GM19099 (cell line): Measurements from ENCODE around the gene NBEAL2.

Experiments
- POLR2A ChIP-seq: IDR thresholded peaks from 3 replicates; pipeline ENCODE4 v1.6.1; 2011; ENCODE audit warnings: low read depth; ENCODE audit not compliant: insufficient read length; ENCODE audit errors: extremely low read depth

Gene NBEAL2

DNA sequence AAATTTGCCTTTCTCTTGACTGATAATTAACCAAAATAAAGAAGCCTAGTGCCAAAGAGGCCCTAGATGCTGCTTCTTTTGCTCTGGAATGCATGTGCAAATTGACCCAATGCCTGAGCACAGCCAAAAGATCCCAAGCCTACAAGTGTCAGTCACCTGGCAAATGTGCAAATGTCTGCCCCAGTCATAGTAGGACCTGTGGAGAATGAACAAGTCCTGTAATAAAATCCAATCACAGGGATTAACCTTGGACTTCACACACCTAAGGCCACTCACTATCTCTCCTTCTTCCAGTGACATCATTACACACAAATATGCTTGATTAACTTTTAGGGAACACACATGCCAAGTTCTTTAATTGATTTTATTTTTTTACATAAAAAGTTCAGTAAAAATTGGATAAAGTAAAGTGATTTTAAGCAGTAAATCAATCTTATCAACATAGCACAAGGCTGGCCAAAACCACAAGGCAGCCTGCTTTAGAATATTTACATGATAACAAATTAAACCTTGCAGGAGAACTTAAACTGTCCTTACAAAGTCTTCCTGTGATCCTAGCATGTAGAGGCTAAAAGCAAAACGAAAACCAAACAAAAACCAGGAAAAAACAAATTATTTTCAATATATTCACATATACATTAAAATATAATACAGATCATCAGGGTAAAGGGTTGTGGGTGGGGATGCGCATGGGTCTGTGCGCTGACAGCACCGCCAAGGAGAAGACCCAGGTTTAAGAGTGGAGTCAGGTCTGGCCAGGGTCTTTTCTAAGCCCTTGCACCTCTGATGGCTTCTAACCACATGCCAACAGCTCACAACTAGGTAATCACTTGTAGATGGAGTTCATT lies 36.8 kb downstream of the NBEAL2 start:
- no peak for TF ChIP-seq POLR2A

DNA sequence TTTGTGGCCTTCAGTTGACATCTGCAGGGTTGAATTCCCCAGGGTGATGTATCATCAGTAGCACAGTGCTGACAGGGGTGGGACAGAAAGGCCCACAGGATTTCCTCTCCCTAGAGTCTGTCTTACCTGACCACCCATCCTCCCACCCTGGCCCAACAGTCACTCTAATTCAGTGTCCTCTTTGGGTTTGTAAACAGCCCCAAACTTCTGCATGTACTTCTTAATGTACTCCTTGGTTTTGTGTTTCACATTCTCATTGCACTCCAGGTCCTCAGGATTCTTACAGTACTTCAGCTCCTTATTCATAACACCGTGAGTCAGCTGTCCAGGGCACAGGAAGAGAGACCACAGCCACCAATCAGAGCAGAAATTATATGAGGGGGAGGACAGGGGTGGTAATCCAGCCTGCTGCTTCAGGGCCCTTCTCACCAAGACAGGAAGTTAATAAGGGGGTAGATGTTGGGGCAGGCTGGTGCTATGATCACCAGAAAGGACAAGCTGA lies 37.5 kb downstream of the NBEAL2 start:
- TF ChIP-seq POLR2A, result no peak

DNA sequence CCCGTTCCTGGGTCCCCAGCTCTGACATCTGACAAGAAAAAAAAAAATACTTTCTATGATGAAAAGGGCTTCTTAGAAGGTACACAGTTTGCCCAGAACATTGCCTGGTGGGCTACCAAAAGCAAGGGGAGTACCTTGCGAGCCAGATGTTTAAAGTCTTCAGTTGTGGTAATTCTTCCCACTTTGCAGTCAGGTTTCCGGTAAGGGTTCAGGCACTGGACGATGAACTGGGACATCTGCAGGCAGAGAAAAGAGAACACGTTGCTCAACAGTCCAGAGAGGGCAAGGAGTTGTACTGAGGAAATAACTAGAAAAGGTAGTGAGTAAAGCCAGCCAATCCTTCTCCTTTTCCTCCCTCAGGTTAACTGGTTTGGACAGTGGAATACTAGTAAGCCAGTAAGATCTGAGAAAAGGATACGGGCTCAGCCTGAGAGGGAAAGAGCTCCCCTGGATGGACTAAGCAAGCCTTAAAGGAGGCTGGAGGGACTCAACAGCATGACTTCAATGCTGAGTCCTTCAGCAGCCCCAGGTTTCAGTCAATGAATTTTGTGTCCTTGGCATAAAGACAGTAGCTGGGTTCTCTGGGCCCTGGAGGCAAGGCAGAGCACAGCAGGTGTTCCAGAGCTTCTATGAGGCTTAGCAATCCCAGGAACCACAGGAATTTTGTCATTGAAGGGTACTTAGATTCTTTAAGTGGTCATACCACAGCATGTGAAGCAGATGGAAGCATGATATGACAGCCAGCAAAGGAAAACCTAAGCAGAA lies 38.2 kb downstream of the NBEAL2 start:
- no peak for TF ChIP-seq POLR2A

DNA sequence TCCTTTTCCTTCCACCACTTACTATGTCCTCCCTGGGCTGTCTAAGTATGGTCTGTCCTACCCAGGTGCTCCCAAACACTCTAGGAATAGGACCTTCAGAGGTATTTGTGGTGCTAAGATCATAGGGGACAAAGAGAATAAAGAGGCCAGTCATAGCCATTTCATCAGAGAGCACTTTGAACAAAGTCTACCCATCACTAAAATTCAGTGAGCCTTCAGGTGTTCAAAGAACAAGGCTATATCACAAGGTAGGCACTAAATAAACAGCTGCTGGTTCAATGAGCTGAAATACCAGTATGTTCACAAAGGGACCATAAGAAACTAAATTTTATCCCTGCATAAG lies 38.8 kb downstream of the NBEAL2 start:
- TF ChIP-seq POLR2A, result no peak

DNA sequence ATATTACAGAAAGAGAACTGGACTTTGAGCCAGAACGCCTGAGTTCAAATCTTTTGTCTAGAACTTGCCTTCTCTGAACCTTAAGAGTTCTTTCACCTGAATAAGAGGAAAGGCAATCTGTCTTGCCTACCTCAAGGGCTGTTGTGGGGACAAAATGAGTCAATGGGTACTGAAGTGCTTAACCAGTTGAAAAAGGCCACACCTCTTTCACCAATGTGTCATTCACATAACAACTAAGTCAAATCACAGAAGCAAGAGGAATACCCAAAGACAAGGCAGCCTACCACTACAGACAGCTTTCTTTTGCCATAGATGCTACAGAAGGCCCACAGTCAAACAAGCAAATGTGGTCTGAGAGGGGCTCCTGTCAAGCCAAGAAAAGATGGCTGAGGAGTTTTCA lies 39.7 kb downstream of the NBEAL2 start:
- TF ChIP-seq POLR2A, result no peak

DNA sequence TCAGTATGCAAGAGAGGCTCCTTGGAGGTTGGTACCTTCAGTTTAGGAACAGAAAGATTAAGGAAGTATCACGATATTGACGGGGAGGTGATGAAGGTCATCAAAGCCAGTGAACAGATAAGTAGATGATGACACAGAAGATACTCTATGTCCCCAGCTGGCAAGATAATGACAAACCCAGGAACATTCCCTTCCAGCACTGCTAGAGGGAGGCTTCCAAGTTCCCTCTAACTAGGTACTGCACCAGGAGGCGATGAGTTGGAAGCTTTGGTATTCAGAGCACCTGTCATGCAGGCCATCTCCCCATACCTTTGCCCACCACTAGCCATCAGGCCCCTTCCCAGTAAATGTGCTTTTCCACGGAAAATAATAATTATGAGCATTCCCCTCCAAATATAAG lies 40.8 kb downstream of the NBEAL2 start:
- TF ChIP-seq POLR2A, result no peak

DNA sequence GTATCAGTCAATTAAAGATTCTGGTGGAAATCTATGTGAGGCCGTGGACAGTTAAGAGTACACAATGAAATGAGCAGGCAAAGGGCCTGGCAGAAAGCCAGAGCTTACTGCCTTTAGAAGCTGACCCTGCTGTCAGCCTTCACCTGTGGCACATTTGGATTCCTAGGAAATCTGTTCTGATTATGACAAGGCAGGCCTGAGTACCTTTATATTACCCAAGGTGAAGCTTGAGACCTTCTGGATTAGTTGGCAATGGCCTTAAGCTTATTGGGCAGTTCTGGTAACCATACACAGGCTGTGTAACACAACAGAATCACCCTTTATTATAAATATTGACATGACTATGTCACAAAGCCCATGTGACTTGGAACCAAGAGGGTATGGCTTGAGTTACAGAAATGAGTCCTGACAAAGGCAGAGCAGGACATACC lies 43.2 kb downstream of the NBEAL2 start:
- no peak for TF ChIP-seq POLR2A

DNA sequence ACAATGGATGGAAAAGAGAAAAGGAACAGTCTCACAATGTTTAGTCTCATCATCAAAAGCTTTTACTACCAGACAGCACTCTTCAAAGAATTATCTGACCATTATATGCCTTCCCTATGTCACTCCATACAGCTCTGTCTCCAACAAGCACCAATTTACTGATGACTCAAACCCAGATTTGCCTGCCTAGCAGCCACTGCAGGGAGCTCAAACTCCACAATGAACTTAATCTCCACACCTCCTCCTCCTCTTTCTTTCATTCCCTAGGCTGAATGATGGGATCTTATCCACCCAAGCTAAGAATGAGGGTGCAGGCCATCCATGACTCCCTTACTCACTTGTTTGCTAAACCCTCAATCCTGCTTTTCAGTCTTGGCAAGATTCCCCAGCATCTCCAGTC lies 45.5 kb downstream of the NBEAL2 start:
- no peak for TF ChIP-seq POLR2A

DNA sequence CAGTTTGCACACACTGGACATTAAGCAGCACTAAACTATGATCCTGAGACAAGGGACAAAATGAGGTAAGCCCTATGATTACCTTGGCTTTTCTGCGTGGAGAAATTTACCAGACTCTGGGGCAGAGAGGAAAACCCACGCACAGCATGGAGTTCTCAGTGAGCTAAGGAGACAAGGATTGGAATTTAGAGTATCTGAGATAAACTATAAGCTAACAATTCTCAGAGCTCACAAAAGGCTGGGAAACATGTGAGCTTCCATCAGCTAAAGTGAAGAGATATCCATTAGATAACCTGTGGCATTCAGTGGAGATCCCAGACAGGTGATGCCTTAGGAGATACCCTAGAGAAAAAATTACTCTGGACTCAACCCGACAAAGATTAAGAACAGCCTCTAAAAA lies 48.7 kb downstream of the NBEAL2 start:
- no peak for TF ChIP-seq POLR2A

DNA sequence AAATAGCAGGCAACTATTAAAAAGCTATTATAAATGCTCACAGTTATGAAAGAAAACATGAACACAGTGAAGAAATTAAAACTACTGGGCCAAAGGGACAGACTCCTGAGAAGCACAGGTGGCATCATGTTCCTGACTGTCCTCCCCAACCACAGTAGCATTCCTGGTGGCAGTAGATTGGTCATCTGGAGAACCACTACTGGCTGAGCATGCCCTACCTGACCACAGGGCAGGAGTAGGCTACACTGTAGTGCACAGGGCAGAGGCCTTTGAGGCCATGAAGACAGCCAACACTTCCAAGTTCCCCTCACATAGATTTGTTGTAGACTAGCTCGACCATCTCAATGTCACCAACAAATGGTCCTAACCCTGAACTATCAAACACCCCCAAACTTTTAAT lies 49.2 kb downstream of the NBEAL2 start:
- no peak for TF ChIP-seq POLR2A

DNA sequence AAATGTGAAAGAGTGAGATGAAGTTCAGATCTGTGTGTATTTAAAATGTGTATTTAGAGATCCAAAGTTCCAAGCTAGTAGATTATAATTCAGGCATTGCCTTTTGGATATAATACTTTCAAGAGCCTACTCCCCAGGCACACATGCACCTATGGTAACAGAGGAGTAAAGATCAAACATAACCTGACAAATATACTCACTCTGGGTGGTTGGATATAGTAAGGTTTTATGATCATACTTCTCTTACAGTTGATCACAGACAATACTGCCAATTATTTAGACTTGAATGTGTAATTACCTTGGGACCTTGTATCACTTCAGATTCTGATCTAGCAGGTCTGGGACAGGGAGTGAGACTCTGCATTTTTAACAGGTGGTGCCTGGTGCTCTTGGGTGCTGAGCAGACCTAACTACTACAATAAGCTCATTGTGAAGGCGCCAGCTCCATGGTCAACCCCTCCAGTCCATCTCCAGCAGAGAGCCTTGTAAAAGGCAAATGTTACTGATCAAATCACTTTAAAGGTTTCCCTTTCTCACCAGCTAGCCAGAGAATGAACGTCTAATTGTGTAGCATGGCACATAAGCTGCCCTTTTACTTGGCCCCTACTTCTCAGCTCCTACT lies 55.5 kb downstream of the NBEAL2 start:
- TF ChIP-seq POLR2A, result no peak

DNA sequence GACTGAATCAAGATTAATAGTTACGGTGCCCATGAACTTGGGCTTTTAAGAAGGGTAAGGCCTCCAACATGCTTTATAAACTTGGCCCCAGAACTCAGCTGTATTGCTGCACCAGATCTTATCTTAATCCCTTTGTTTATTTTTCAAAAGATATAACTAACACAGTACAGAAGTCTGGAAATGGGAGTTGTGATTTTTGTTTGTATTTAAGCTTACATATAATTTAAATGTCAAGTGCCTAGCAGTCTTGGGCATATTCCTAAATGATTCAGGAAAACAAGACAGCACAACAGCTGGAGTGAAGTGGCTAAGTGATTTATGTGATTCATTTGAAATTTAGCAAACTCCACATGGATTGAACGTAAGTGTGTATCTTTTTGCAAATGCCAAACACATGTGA lies 56.2 kb downstream of the NBEAL2 start:
- no peak for TF ChIP-seq POLR2A

DNA sequence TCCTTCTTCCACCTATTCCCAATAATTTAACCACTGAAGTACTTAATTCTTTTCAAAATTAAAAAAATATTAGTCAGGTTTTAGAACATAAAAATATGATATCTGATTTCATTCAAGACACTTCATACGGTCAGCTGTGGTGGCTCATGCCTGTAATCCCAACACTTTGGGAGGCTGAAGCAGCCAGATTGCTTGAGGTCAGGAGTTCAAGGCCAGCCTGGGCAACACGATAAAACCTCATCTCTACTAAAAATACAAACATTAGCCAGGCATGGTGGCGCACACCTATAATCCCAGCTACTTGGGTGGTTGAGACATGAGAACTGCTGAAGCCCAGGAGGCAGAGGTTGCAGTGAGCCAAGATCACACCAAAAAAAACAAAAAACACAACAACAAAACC lies 56.7 kb downstream of the NBEAL2 start:
- no peak for TF ChIP-seq POLR2A

DNA sequence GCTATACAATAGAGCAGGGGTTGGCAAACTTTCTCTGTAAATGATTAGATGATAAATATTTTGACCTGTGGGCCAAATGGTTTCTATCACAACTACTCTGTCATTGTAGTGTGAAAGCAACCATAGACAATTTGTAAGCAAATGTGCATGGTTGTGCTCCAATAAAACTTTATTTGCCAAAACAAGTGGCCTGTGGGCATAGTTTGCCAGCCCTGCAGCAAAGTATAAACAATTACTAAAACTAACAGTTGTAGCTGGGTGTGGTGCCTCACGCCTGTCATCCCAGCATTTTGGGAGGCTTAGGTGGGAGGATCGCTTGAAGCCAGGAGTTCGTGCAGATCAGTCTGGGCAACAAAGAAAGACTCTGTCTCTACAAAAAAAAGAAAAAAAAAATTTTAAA lies 61.6 kb downstream of the NBEAL2 start:
- TF ChIP-seq POLR2A, result no peak

DNA sequence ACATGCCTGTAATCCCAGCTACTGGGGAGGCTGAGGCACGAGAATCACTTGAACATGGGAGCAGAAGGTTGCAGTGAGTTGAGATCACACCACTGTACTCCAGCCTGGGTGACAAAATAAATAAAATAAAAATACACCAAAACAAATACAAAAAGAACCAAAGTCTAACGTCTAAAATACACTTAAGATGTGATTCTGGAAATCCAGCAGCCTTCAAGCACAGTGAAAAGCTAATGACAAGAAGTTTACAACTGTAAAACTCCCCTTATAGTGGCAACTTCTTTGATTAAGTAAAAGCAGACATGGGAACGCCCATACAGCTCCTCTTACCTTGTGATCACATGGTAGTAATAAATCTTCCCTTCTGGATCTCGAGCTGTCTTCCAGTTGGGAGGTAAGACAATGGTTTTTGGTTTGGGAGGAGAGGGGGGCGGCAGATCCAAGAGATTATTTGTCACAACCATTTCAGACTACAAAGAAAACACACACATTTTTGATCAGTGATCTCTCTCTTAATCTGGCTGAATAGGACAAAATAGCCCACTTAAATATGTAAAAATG lies 62.8 kb downstream of the NBEAL2 start:
- no peak for TF ChIP-seq POLR2A
